Activated naive CD4-positive, alpha-beta T cell treated with anti-CD3 and anti-CD28 coated beads, Interleukin-2, amount 10 ng/mL, durations not matched to agents 7 days and 5 days (primary cell): ENCODE measurements around the gene CHKB.

Source experiments
- CTCF ChIA-PET: fragments of 350-600 bp; sonication (Branson Sonifier 250); formaldehyde crosslinking; loops from one replicate; lab custom pipeline; 2021; ENCODE audit warnings: antibody characterized with exemption; lab: Charles Lee
- DNase-seq: peaks from one replicate; pipeline ENCODE4 v3.0.0-alpha.2; 2020
- H3K27ac Mint-ChIP-seq: one replicate; pipeline ENCODE4 v1.8.0; 2021; ENCODE audit warnings: mild to moderate bottlenecking, moderate library complexity, mixed read lengths
- H3K27me3 Mint-ChIP-seq: one replicate; pipeline ENCODE4 v1.8.0; 2021; ENCODE audit warnings: mild to moderate bottlenecking, mixed read lengths
- H3K36me3 Mint-ChIP-seq: one replicate; pipeline ENCODE4 v1.8.0; 2021; ENCODE audit warnings: mixed read lengths
- H3K4me1 Mint-ChIP-seq: one replicate; pipeline ENCODE4 v1.8.0; 2021; ENCODE audit warnings: mixed read lengths
- H3K4me3 Mint-ChIP-seq: one replicate; pipeline ENCODE4 v1.8.0; 2021; ENCODE audit warnings: mild to moderate bottlenecking, moderate library complexity, mixed read lengths
- H3K9me3 Mint-ChIP-seq: one replicate; pipeline ENCODE4 v1.8.0; 2021; ENCODE audit warnings: mixed read lengths

Gene CHKB, protein sequence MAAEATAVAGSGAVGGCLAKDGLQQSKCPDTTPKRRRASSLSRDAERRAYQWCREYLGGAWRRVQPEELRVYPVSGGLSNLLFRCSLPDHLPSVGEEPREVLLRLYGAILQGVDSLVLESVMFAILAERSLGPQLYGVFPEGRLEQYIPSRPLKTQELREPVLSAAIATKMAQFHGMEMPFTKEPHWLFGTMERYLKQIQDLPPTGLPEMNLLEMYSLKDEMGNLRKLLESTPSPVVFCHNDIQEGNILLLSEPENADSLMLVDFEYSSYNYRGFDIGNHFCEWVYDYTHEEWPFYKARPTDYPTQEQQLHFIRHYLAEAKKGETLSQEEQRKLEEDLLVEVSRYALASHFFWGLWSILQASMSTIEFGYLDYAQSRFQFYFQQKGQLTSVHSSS

DNA sequence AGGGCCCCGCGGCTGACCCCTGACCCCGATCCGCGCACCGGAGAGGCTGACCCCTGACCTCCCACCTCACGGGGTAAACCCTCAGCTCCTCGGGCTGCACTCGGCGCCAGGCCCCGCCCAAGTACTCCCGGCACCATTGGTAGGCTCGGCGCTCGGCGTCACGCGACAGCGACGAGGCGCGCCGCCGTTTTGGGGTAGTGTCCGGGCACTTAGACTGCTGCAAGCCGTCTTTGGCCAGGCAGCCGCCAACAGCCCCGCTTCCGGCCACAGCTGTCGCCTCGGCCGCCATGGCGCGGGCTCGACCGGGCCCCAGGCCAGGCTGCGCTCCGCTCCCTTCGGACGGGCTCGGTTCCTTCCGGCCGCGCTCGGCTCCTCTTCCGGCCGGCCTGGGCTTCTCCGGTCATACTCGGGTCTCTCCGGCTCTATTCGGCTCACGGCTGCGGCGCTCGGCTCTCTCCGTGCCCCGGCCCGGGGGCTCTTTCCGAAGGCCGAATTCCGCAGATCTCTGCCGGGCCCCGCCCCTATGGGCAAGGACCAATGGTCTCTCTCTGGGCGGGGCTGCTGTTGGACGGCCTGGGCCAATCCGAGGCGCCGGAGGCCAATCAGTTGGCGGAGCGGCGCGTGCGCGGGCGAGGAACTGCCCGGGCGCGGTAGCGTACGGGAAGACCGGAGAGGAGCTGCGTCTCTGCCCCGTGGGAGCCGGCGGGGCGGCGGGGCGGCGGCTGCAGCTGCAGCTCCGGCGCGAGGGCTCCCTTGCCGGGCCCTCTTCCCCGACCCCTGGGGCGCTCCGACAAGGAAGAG, at the start of gene CHKB:
Gene CHKB (minus strand): TSS at position 357 of the 801 bp plus-strand sequence. CDS start 68 bp downstream, at position 289.
- CTCF ChIA-PET = interaction anchor here (0.6 to 0.7 kb wide), 2 partner anchors 57 kb away, joined by 3 to 4 read pairs; partner anchors contain the start of gene SCO2
- peaks cover 35% of the 10 kb centered on the region for H3K4me1 Mint-ChIP-seq

DNA sequence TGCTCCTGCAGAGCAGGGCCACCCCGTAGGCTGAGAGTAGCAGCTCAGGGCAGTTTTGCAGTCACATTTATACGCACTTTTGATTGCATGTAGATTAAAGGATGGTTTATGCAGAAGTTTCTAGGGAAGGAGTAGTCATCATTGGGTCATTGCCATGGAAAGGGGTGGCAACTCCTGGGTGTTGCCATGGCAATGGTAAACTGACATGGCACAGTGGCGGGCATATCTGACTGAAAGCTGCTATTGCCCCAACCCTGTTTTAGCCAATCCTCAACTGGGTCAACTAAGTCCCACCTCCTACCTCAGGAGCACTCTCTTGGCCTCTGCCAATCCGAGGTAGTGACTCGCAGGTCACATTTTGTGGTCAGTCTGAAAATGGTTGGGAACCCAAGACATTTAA, 47.7 kb upstream of the CHKB start:
- Mint-ChIP-seq H3K4me3 (no peak overlapping the region), H3K9me3 (no peaks in the 10 kb centered on the region), H3K4me1 (peaks cover 19% of the 10 kb centered on the region), H3K27ac (no peak overlapping the region), H3K36me3 (peaks cover 4% of the 10 kb centered on the region), H3K27me3 (peaks cover 30% of the 10 kb centered on the region)
- DNase-seq = no peak
- CTCF ChIA-PET = interaction anchor here (1.2 to 2.0 kb wide), 2 partner anchors 8 to 9 kb away, joined by 3 to 6 read pairs; no protein-coding TSS in a partner anchor

More for the DNA sequence above, at the start of gene CHKB:
- Mint-ChIP-seq H3K27ac (peak within 1 kb of the TSS; percentile 96), H3K9me3 (no peaks in the 10 kb centered on the region), H3K36me3 (peaks cover 19% of the 10 kb centered on the region), H3K27me3 (no peaks in the 10 kb centered on the region), H3K4me3 (peak within 1 kb of the TSS; percentile 84)
- peak; percentile 99 for DNase-seq

DNA sequence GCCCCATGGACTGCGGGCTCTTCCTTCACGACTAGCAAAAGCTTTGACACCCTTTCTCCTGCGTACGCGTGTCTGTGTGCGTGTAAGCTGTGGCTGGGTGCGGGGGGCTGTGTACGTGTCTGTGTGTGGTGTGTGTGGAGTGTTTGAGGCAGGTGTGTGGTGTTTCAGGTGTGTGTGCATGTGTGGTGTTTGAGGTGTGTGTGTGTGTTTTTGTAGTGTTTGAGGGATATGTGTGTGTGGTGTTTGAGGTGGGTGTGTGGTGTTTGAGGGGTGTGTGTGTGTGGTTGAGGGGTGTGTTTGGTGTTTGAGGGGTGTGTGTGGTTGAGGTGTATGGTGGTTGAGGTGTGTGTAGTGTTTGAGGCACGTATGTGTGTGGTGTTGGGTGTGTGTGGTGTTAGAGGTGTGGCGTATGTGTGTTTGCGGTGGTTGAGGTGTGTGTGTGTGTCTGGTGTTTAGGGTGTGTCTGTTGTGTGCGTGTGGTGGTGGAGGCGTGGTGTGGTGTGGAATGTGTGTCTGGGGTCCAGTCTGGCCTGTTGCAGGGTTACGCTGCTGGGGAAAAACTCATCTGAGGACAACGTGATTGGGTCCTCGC, 46.0 kb upstream of the CHKB start:
- H3K4me1 Mint-ChIP-seq = peaks cover 19% of the 10 kb centered on the region
- peaks cover 9% of the 10 kb centered on the region for H3K36me3 Mint-ChIP-seq
- H3K9me3 Mint-ChIP-seq = no peaks in the 10 kb centered on the region
- H3K4me3 Mint-ChIP-seq = peak overlapping the region; percentile 84
- no peak for DNase-seq
- peaks cover 23% of the 10 kb centered on the region for H3K27me3 Mint-ChIP-seq
- CTCF ChIA-PET = interaction anchor here (0.6 to 1.3 kb wide), 3 partner anchors 13 to 64 kb away, joined by 3 to 5 read pairs (median 4); no protein-coding TSS in a partner anchor
- H3K27ac Mint-ChIP-seq = peak overlapping the region; percentile 56

DNA sequence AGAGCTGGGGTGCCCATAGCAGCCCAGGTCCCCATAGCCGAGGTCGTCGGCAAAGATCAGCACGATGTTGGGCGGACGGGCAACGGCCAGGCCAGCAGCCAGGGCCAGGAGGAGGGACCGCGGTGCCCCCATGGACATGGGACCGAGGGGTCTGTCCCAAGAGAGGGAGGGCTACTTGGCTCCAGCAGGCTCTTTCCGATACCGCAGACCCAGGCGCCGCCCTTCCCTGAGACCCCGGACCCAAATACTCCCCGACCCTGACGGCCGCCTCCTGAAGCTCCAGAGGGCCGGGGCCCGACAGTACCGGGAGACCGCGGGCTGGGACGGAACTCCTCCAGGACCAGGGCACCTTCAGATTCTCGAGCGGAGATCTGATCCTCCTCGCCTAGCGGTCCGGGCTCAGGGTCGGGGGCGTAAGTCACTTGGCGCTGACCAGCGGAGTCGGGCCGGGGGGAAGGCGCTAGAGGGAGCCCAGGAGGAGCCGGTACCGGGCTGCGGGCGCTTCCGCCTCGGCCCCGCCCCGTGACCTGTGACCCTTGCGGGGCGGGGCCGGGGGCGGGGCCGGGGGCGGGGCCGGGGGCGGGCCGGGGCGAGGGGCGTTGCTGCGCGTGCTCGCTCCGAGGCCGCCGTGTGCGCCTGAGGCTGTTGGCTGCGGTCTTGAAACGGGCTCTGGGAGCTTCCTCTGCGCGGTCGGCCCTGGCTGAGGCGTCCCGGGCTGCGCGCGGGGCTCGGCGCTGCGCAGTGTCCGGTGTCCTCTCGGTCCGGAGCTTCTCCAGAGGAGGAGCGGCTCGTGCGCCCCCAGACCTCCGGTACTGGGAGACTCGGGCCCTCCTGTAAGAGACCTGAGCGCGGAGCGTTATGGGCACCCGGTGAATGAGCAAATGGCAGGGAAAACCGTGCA, 45.2 kb upstream of the CHKB start, which contains the start of gene ARSA:
Gene ARSA (minus strand): TSS at position 511 of the 901 bp plus-strand sequence. CDS start 373 bp downstream, at position 138.
- Mint-ChIP-seq H3K27me3 (peaks cover 18% of the 10 kb centered on the region), H3K36me3 (peaks cover 9% of the 10 kb centered on the region), H3K4me1 (peaks cover 24% of the 10 kb centered on the region), H3K4me3 (peak within 1 kb of the TSS; percentile 84), H3K27ac (peak within 1 kb of the TSS; percentile 82), H3K9me3 (no peaks in the 10 kb centered on the region)
- CTCF ChIA-PET = interaction anchor here (0.6 to 1.3 kb wide), 5 partner anchors 11 to 376 kb away, joined by 3 to 5 read pairs (median 3); no protein-coding TSS in a partner anchor
- peak; percentile 87 for DNase-seq

DNA sequence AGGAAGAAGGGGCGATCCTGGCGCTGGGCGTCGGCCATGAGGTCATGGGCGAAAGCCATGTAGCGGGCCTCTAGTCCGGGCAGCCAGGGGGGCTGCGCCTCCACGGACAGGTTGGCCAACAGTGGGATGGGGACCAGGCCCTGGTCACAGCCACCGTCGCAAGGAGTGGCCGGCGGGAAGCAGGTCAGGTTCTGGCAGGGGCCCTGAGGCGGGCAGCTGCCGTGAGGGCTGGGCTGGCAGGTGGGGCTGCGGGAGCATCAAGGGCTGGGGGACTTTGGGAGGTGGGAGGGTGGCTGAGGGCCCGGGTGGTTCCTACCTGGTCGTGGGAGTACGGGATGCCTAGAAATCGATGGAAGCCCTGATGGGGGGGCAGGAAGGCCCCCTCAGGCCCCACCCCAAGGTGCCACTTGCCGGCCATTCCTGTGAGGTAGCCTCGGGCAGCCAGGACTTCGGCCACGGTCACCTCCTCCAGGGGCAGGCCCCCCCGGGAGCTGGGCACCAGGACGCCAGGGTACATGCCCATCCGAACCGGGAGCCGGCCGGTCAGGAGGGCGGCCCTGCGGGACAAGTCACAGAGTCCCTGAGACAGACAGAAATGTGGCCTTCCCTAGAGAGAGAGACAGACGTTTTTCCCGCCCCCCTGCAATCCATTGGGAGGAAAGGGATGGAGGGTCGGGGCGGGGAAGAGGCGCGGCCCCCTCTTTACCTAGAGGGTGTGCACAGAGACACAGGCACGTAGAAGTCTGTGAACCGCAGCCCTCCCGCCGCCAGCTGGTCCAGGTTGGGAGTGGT, 44.4 kb upstream of the CHKB start:
- no peak for DNase-seq
- Mint-ChIP-seq H3K27ac (peak overlapping the region; percentile 82), H3K4me3 (peak overlapping the region; percentile 84), H3K27me3 (peaks cover 17% of the 10 kb centered on the region), H3K9me3 (no peaks in the 10 kb centered on the region), H3K36me3 (peaks cover 9% of the 10 kb centered on the region), H3K4me1 (peaks cover 33% of the 10 kb centered on the region)
- CTCF ChIA-PET = interaction anchor here (0.9 to 1.3 kb wide), 5 partner anchors 10 to 375 kb away, joined by 3 to 5 read pairs (median 4); no protein-coding TSS in a partner anchor

DNA sequence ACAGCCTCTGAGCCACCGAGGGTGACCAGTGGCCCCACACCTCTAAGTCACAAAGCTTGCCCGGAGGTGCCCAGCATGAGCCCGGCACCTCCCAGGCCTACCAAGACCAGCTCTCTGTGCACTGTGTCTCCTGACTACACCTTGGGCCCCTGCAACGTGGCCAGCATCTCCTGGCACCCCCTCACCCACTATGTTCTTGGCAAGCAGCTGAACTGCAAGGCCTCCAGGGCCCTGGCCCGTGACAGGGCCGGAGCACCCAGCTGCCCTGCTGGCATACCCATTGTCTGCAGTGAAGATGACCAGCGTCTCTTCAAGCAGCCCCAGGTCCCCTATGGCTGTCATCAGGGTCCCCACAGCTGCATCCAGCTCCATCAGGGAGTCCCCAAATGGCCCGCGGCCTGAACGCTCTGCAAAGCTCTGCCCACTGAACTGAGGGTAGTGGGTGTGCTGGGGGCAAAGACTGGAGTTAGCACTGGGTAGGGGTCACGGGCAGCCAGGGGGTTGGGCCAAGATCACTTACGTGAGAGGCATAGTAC, 43.7 kb upstream of the CHKB start:
- H3K4me1 Mint-ChIP-seq = peaks cover 39% of the 10 kb centered on the region
- H3K4me3 Mint-ChIP-seq = peak overlapping the region; percentile 69
- CTCF ChIA-PET = interaction anchor here (1.1 to 1.3 kb wide), 2 partner anchors 64 to 118 kb away, joined by 4 to 5 read pairs; no protein-coding TSS in a partner anchor
- peaks cover 9% of the 10 kb centered on the region for H3K36me3 Mint-ChIP-seq
- peak overlapping the region; percentile 75 for H3K27ac Mint-ChIP-seq
- no peaks in the 10 kb centered on the region for H3K9me3 Mint-ChIP-seq
- DNase-seq = no peak
- peaks cover 17% of the 10 kb centered on the region for H3K27me3 Mint-ChIP-seq

DNA sequence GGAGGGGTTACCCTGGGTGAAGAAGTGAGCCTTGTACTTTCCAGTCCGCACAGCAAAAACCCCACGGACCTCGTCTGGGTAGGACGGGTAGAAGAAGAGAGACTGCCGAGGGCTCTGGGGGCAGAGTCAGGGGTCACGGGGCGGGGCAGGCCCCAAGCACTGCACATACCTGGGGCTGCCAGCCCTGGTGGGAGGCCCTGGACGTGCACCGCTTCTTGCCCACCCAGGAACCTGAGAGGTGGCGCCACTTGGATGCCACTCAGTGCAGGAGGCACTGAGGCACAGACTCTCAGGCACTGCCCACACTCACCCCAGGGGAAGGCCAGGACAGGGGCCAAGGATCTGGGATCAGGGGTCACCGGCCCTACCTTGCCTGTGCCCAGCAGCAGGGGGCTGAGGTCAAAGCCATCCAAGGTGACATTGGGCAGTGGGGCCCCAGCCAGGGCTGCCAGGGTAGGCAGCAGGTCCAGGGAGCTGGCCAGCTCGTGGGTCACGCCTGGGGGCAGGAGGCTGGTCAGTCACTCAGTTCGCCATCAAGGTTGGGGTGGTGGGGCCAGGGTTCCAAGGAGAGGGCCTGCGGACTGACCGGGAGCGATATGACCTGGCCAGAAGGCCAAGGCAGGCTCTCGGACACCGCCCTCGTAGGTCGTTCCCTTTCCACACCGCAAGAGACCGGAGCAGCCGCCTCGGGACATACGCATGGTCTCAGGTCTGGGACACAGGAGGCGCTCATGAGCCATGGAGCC, 43.1 kb upstream of the CHKB start:
- peaks cover 46% of the 10 kb centered on the region for H3K4me1 Mint-ChIP-seq
- no peak overlapping the region for H3K27ac Mint-ChIP-seq
- H3K4me3 Mint-ChIP-seq = no peak overlapping the region
- H3K36me3 Mint-ChIP-seq = peaks cover 9% of the 10 kb centered on the region
- no peaks in the 10 kb centered on the region for H3K9me3 Mint-ChIP-seq
- peaks cover 17% of the 10 kb centered on the region for H3K27me3 Mint-ChIP-seq
- CTCF ChIA-PET = interaction anchor here (1.1 to 1.3 kb wide), 2 partner anchors 65 to 117 kb away, joined by 4 to 5 read pairs; no protein-coding TSS in a partner anchor
- DNase-seq = no peak

DNA sequence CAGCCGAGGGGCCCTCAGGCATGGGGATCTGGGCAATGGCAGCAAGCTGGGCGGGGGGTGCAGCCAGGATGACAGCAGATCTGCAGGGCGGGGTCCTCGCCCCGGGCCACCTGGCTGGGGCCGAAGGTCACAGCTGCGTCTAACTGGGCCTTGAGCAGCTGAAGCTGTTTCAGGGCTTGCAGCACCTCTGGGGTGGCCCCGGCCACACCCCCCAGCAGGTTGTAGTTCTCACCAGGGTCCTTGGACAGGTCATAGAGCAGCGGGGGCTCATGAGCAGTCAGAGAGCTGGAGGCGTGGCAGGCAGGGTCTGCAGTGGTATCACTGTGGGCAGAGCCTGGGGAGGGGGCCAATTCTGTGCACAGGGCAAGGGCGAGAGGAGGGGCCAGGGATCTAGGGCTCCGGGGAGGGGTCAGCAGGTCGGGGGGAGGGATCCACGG, 42.5 kb upstream of the CHKB start:
- peaks cover 9% of the 10 kb centered on the region for H3K36me3 Mint-ChIP-seq
- H3K27me3 Mint-ChIP-seq = peaks cover 15% of the 10 kb centered on the region
- H3K4me3 Mint-ChIP-seq = no peak overlapping the region
- peak overlapping the region; percentile 33 for H3K27ac Mint-ChIP-seq
- peaks cover 52% of the 10 kb centered on the region for H3K4me1 Mint-ChIP-seq
- CTCF ChIA-PET = no interaction called here
- no peaks in the 10 kb centered on the region for H3K9me3 Mint-ChIP-seq
- DNase-seq = no peak

DNA sequence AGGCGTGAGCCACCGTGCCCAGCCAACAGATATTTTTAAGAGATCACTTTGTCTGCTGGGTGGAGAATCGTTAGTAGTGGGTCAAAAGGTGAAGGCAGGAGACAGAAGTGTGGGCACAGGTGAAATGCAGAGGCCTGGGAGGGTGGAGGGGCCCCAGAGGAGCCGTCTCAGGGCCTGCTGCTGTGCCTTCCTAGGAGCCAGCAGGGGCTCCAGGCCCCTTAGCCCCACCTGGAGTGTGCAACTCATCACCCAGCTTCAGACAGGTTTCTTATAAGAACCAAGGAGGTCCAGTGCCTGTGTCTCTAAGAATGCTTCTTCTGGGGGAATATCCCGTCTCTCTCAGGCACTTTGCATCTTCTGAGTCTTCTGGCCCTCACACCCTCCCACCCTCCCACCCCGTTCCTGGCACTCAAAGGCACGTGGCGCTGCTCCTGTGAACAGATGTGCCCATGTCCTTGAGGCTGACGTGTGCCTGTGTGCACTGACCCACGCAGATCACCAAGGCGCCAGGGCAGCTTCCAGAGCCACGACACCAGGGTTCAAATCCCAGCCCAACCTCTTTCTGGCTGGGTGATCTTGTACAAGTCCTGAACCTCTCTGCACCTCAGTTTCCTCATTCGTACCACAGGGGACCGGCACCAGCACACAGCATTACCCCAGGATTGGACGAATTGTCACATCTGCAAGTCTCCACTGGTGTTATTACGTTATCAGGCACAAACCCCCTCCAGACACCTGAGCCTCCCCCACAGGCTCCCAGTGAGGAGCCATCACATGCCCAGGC, 41.9 kb upstream of the CHKB start:
- DNase-seq = no peak
- Mint-ChIP-seq H3K27ac (no peak overlapping the region), H3K36me3 (peaks cover 9% of the 10 kb centered on the region), H3K4me3 (no peak overlapping the region), H3K27me3 (peaks cover 9% of the 10 kb centered on the region), H3K4me1 (peaks cover 58% of the 10 kb centered on the region), H3K9me3 (no peaks in the 10 kb centered on the region)
- CTCF ChIA-PET = no interaction called here

DNA sequence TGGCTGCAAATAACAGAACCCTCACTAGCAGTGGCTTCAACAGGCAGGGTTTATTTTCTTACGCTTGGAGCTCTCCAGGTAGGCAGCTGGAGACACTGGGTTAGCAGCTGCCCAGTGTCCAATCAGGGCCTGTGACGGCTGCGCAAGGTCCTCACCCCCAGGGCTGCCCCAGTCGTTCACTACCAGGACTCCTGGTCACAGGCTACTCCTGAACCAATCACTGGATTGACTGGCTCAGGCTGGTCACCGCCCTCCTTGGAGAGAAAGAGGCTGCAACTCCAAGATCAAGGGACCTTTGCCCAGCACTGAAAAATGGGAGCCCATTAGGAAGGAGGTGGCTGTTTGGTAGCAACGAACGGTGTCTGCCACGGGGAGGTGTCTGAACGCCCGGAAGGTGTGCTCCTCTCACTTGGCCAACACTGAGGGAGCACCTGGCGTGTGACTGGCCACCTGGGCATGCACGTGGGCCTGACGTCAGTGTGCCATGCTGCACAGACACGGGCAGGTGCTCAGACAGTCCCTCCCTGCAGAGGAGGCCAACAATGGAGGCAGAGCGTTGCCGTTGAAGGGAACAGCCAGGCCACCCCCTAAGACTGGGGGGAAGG, 40.2 kb upstream of the CHKB start:
- H3K9me3 Mint-ChIP-seq = no peaks in the 10 kb centered on the region
- H3K4me1 Mint-ChIP-seq = peaks cover 54% of the 10 kb centered on the region
- peak overlapping the region; percentile 85 for H3K4me3 Mint-ChIP-seq
- no peak for DNase-seq
- H3K27ac Mint-ChIP-seq = peak overlapping the region; percentile 100
- H3K27me3 Mint-ChIP-seq = no peaks in the 10 kb centered on the region
- H3K36me3 Mint-ChIP-seq = peaks cover 7% of the 10 kb centered on the region
- CTCF ChIA-PET = interaction anchor here (2.2 to 3.7 kb wide), 3 partner anchors 69 to 95 kb away, joined by 6 to 46 read pairs (median 14); partner anchors contain the start of genes SCO2 and TYMP
